Eye (tissue), 1 donor: ENCODE results near the gene CHKB.
"Not testable (repeated sequence)": the region's sequence is repeated elsewhere in the genome, so short reads cannot be mapped to it uniquely, and the experiment has no call there.

Source experiments
- DNase-seq: peaks from one replicate; pipeline ENCODE4 v3.0.0-alpha.2; 2015

Gene CHKB

DNA sequence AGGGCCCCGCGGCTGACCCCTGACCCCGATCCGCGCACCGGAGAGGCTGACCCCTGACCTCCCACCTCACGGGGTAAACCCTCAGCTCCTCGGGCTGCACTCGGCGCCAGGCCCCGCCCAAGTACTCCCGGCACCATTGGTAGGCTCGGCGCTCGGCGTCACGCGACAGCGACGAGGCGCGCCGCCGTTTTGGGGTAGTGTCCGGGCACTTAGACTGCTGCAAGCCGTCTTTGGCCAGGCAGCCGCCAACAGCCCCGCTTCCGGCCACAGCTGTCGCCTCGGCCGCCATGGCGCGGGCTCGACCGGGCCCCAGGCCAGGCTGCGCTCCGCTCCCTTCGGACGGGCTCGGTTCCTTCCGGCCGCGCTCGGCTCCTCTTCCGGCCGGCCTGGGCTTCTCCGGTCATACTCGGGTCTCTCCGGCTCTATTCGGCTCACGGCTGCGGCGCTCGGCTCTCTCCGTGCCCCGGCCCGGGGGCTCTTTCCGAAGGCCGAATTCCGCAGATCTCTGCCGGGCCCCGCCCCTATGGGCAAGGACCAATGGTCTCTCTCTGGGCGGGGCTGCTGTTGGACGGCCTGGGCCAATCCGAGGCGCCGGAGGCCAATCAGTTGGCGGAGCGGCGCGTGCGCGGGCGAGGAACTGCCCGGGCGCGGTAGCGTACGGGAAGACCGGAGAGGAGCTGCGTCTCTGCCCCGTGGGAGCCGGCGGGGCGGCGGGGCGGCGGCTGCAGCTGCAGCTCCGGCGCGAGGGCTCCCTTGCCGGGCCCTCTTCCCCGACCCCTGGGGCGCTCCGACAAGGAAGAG, at the start of gene CHKB:
Gene CHKB, minus strand, starts transcription at position 357 of the 801 bp plus-strand sequence. Its CDS starts 68 bp downstream, at position 289.
- peak; percentile 99 for DNase-seq

- DNase-seq, result no peak
These were observed 47.7 kb upstream of the CHKB start for GRCh38 chr22:50630376-50630775.

- DNase-seq, result peak; percentile 11
These were observed 46.0 kb upstream of the CHKB start for GRCh38 chr22:50628543-50629134.

GRCh38 chr22:50627642-50628542, 45.2 kb upstream of the CHKB start, which contains the start of gene ARSA:
Gene ARSA, minus strand, starts transcription at chr22:50628152. Its CDS starts 373 bp downstream, at chr22:50627779.
- DNase-seq, result peak; percentile 86

- no peak for DNase-seq
These were observed 44.4 kb upstream of the CHKB start for GRCh38 chr22:50626850-50627641.

GRCh38 chr22:50626314-50626849, 43.7 kb upstream of the CHKB start:
- DNase-seq, result no peak

DNA sequence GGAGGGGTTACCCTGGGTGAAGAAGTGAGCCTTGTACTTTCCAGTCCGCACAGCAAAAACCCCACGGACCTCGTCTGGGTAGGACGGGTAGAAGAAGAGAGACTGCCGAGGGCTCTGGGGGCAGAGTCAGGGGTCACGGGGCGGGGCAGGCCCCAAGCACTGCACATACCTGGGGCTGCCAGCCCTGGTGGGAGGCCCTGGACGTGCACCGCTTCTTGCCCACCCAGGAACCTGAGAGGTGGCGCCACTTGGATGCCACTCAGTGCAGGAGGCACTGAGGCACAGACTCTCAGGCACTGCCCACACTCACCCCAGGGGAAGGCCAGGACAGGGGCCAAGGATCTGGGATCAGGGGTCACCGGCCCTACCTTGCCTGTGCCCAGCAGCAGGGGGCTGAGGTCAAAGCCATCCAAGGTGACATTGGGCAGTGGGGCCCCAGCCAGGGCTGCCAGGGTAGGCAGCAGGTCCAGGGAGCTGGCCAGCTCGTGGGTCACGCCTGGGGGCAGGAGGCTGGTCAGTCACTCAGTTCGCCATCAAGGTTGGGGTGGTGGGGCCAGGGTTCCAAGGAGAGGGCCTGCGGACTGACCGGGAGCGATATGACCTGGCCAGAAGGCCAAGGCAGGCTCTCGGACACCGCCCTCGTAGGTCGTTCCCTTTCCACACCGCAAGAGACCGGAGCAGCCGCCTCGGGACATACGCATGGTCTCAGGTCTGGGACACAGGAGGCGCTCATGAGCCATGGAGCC, 43.1 kb upstream of the CHKB start:
- DNase-seq, result no peak

DNA sequence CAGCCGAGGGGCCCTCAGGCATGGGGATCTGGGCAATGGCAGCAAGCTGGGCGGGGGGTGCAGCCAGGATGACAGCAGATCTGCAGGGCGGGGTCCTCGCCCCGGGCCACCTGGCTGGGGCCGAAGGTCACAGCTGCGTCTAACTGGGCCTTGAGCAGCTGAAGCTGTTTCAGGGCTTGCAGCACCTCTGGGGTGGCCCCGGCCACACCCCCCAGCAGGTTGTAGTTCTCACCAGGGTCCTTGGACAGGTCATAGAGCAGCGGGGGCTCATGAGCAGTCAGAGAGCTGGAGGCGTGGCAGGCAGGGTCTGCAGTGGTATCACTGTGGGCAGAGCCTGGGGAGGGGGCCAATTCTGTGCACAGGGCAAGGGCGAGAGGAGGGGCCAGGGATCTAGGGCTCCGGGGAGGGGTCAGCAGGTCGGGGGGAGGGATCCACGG, 42.5 kb upstream of the CHKB start:
- no peak for DNase-seq

DNA sequence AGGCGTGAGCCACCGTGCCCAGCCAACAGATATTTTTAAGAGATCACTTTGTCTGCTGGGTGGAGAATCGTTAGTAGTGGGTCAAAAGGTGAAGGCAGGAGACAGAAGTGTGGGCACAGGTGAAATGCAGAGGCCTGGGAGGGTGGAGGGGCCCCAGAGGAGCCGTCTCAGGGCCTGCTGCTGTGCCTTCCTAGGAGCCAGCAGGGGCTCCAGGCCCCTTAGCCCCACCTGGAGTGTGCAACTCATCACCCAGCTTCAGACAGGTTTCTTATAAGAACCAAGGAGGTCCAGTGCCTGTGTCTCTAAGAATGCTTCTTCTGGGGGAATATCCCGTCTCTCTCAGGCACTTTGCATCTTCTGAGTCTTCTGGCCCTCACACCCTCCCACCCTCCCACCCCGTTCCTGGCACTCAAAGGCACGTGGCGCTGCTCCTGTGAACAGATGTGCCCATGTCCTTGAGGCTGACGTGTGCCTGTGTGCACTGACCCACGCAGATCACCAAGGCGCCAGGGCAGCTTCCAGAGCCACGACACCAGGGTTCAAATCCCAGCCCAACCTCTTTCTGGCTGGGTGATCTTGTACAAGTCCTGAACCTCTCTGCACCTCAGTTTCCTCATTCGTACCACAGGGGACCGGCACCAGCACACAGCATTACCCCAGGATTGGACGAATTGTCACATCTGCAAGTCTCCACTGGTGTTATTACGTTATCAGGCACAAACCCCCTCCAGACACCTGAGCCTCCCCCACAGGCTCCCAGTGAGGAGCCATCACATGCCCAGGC, 41.9 kb upstream of the CHKB start:
- DNase-seq, result no peak

- DNase-seq, result no peak
These were observed 40.2 kb upstream of the CHKB start for GRCh38 chr22:50622723-50623327.

GRCh38 chr22:50621948-50622722, 39.5 kb upstream of the CHKB start:
- peak; percentile 6 for DNase-seq

DNA sequence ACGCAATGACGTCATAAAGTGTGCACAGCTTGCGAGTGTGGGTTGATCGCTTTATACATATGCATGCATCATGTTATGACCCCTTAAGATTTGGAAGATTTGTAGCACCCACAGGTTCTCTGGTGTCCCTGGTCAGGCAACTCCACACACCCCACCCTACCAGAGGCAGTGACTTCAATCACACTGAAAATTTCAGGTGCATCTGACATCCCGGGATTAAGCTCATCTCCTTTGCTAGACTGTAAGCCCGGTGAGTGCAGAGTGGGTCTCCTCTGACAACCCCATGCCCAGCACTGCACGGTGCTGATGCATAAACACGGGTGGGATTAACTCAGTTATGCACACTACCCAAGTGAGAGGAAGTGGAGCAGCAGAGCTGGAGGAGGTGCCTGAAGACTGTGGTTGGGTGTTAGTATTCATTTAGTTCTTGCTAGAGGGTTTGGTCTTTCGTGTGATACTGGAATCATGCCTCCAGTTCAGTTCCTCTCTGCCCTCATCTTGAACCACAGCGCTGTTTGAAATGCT, 38.8 kb upstream of the CHKB start:
- DNase-seq, result peak; percentile 20

- peak; percentile 94 for DNase-seq
These were observed 38.1 kb upstream of the CHKB start for GRCh38 chr22:50620593-50621355.

DNA sequence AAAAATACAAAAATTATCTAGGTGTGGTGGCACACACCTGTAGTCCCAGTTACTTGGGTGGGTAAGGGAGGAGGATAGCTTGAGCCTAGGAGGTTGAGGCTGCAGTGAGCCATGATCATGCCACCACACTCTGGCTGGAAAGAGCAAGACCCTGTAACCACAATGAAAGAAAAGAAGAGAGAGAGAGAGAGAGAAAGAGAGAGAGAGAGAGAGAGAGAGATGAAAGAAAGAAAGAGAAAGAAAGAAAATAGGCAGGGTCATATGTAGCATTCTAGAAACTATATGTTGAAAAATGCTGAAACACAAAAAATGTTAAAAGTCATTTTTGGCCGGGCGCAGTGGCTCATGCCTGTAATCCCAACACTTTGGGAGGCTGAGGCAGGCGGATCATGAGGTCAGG, 31.6 kb upstream of the CHKB start:
- not testable (repeated sequence) for DNase-seq

DNA sequence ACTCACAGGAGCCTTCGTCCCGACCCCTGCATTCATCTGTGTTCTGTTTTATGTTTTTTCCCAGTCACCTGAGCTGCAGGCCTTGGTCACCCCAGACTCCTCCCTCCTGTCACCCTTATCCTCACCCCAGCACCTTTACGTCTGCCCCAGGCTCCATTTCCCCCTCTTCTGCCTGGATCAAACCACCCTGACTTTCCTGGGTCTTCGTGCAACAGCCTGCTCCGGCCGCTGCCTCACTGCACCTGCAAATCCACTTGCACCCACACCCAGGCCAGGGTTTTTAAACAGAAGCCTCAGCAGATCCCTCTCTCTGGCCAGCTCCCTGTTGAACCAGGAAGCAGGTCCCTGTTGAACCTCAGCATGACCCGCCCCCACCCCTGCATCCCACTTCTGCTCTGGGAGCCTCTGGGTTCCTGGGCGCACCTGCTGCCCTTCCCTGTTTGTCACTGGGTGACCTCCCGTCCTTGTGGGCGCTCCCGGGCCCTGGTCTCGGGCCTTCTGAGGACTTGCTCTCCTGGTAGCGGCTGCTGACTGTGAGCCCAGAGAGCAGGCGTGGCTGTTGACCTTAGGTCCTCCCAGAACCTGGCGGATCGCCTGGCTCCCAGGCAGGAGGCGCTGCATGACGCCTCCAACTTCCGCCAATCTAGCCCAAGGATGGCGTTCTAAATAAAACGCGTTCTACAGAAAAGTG, 30.8 kb upstream of the CHKB start:
- peak; percentile 7 for DNase-seq

DNA sequence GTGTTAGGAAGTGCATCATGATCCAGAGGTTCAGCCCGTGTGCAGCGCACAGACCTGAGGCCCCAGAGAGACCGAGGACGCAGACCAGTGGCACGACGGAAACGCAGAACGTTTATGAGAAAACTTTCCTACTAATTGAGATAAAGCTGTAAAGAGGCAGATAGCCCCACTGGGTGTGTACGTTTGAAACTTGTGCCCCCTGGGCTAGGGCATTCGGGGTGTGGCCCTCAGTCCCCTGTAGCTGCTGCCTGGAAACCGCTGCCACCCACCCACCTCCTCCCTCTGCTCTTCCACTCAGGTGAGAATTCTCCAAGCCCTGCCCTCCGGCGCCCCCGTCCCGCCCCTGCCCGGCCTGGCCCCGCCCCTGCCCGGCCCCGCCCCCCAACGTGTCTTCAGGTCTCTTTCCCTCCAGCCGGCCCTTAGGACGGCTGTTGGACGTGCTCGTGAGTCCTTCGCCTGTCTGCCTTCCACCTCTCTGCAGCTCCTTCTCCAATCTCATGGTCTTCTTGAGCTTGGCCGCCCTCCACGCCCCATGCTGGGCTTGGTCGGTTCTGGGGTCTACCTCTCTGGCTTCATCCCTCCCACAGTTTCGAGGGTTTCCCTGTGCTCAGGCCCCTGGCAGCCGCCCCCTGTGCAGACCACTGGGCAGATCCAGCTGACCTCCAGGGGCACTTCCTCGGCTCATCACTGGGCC, 30.0 kb upstream of the CHKB start:
- DNase-seq, result no peak

- DNase-seq, result no peak
These were observed 29.5 kb upstream of the CHKB start for GRCh38 chr22:50612168-50612527.
